GF-D8 (cell line): ENCODE results near the gene TERT.

ENCODE experiments used
- DNase-seq: peaks from one replicate; lab custom pipeline; 2025; lab: John Stamatoyannopoulos, UW

Gene TERT

GRCh38 chr5:1318659-1319251 lies 23.9 kb upstream of the TERT start:
- DNase-seq: no peak

GRCh38 chr5:1317921-1318565 lies 23.2 kb upstream of the TERT start:
- DNase-seq: no peak

- DNase-seq: no peak
Observed at GRCh38 chr5:1316588-1317340, 21.9 kb upstream of the TERT start.

GRCh38 chr5:1315709-1316587 lies 21.1 kb upstream of the TERT start:
- DNase-seq: no peak

DNA sequence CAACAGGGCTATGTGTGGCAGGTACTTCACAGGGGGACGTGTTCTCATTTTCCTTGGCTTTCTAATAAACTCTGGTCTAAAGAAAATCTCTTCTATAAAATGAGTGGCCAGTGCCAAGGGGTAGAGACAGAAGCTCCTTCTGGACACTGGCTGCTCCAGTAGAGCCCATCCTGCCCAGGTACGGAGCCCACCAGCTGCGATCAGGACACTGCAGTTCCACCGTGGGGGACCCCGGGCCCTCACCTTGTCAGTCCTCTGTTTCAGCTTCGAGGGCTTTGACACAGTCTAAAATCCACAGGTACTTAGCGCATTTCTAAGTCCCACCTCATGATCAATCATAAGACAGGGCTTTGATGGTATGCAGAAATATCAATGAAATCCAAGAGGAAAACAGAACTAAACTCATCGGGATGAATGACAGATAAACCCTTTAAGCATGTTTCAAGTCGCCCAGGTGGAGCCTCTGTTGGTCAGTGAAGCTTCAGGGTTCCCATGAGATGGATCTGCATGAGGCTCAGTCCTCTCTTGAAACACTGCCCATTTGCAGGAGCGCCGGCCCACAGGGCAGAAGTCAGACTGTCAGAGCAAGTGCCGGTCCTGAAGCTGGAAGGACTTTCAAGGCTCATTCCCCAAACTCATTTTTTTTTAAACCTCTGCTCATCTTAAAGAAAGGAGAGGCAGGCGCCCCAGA lies 20.3 kb upstream of the TERT start:
- DNase-seq: no peak

- no peak for DNase-seq
Observed at GRCh38 chr5:1314564-1314982, 19.7 kb upstream of the TERT start.

DNA sequence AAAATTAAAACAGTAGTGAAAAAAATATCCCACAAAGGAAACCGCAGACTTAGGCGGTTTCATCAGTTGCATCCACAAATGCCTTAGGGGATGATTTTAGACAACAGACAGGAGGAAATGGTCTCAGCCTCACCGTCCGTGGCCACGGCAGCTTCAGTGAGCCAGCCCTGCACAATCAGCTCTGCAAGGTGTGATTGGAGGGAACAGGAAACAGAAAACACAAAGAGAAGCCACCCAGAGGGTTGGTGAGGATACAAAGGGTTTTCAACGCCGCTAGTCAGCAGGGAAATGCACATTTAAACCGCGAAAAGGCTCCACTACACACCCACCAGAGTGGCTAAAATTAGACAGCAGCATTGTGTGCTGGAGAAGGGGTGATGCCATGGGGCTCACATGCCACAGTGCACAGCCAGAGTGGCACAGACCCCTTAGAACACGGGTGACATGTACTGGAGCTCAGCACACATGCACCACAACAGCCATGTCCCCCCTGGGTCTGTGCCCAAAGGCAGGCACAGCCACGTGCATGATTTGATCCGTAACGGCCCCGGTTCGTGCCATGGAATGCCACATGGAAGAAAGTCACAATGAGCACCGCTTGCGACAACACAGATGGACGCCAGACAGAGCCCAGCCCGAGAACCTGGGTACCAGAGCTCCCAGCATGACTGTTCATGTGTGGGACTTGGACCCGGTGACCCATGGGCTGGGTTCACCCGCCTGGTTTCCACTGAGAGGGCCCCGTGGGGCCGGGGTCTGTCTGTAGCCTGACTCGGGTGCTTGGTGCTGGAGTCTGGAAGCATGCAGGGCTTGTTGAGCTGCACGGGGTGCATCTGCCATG lies 18.3 kb upstream of the TERT start:
- peak; percentile 56 for DNase-seq

GRCh38 chr5:1312206-1312605 lies 17.3 kb upstream of the TERT start:
- no peak for DNase-seq

DNA sequence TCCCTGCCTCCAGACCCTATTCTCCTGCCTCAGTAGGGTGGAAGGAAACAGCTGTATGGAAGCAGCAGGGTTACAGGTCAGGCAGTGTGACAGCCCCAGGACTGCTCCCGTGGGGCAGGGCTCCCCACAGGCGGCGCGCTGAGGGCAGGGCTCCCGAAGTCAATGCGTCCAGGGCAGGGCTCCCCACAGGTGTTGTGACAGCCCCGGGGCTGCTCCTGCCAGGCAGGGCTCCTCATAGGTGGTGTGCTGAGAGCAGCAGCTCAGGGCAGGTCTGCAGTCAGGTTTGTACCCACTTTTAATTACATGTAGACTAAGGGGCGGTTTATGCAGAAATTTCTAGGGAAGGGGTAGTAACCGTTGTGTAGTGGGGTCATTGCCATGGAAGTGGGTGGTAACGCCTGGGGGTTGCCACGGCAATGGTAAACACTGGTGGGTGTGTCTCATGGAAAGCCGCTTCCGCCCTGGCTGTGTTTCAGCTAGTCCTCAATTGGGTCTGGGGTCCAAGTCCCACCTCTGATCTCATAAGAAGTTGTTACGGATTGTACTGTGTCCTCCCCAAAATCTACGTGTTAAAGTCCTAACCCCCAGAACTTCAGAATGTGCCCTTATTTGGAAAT lies 16.7 kb upstream of the TERT start:
- DNase-seq: no peak

DNA sequence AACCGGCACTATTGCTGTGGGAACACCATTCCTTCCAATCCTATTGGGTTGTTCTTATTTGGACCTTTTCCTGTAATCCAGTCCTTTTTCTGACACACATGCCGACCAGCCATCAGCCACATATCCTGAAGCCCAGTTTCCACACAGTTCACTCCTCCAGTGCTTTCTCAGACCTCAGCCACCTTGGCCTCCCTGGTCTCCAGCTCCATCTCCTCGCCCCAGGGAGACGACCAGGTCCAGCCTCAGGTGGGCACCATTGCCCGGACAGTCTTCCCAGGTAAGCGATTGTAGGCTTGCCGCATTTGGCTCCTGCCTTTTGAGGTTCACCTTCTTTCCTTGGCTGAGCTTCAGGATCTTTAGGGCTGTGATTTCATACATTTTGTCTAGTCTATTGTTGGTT lies 15.2 kb upstream of the TERT start:
- no peak for DNase-seq

- DNase-seq: no peak
Observed at GRCh38 chr5:1304033-1304432, 9.2 kb upstream of the TERT start.

- DNase-seq: no peak
Observed at GRCh38 chr5:1302258-1302657, 7.4 kb upstream of the TERT start.

DNA sequence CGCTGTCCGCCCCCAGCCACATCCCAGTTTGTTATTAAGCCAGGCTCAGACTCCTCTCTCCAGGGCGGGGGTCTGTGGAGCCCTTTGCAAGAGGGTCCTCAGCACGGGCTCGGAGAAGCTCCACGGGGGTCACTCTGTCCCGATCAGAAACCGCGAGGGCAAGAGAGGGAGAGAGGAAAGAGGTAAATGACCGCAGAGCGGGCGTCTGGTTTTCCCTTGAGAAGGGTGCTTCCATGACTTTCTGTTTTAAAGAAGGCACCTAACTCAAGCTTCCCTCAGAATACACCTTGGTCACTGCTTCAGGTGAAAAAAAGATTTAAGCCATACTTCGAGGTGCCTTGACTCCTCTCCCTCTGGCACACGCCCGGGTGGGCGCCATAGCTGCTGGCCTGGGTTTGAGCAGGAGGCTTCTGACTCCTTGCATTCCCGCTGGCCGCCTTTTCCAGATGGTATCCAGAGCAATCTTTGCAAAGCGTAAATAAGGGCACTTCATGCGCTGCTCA lies 5.8 kb upstream of the TERT start:
- no peak for DNase-seq

DNA sequence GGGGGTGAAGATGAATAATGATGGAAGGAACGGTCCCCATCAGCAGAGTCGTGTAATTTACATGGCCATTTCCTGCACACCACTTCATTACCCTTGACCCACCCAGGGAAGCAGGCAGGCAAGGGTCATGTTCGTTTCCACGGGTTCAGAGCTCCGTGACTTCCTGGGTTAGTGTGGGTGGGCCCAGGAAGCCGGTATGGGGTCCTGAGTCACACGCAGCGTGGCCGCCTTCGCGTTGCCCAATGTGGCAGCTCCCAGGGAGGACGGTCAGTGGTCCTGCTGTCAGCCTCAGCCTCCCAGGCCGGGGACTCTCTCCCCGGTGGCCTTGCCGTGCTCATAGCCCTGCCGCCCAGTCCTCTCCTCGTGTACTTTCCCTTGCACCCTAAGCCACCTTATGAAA lies 5.1 kb upstream of the TERT start:
- DNase-seq: no peak

DNA sequence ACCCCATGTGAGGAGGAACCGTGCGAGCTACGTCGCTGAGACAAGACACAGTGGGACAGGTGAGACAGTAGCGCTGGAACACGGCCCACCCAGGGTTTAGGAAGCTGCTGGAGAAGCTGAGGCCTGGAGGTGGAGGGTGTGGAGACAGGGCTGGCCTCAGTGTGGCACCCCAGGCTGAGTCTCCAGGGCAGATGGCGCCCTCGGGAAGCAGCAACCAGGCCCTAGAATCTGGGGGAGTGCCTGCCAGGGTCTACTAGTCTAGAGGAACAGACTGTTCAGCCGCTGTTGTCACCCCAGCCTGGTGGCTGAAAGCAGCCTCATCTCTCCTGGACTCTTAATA lies 4.6 kb upstream of the TERT start:
- DNase-seq: no peak

DNA sequence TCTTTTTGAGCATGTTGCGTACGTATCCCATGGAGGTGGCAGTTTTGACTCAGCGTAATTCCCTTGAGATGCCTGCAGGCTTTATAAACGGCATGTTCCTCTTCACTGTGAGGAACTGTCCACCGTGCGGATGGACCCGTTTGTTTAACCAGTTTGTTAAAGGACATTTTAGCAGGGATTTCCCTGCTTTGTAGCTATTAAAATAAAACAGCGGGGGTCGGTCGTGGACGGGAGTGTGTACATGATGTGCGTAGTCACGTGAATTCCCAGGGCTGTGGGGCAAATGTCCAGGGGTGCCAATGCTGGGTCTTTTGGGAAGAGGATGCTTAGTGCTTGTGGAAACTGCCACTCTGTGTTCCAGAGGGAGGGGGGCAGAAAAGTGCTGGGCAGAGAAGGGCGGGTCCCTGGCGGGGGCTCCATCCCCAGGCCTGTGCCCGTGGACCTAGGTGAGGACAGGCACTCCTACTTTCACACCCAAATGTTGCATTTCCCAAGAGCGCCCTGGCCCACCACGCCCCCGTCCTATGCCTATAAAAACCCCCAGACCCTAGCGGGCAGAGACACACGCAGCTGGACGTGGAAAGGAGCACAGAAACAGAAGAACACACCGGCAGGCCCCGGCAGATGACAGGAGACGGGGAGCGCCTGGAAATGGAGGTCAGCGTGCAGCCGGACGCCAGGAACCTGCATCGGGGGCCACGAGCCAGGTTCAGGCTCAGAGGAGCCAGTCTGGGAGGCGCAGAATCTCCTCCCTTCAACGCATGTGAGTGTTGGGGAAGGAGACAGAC lies 4.0 kb upstream of the TERT start:
- DNase-seq: no peak

DNA sequence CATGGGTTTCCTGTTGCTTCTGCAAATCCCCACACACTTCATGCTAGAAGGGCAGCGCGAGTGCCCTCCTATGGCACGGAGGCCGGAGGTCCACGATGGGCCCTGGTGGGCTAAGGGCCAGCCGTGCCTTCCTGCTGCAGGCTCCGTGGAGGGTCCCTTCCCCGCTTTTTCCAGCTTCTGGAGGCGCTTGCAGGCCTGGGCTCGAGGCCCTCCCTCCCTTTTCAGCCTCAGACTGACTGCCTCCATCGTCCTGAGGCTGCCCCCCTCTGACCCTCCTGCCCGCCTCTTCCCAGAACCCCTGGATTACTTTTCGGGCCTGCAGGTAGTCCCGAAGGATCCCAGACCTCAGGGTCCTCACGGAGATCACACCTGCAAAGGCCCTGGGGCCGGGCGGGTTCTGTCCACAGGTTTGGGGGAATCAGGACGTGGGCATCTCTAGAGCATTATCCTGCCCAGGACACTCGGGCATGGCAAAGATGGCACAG lies 3.2 kb upstream of the TERT start:
- no peak for DNase-seq

GRCh38 chr5:1297243-1297642 lies 2.4 kb upstream of the TERT start:
- no peak for DNase-seq

- no peak for DNase-seq
Observed at GRCh38 chr5:1295650-1296037, 776 bp upstream of the TERT start.
